Stimulated activated CD4-positive, alpha-beta T cell treated with anti-CD3 and anti-CD28 coated beads, TNF-alpha, amount 100 ng/mL, for 24 hours (primary cell): ENCODE measurements around the gene SOX4.

Experiments
- DNase-seq, 3 experiments: peaks; one replicate each; pipeline ENCODE4 v3.0.0-alpha.2; 2020; ENCODE audit warnings: low read depth in 3 of 3

SOX4 gene

DNA sequence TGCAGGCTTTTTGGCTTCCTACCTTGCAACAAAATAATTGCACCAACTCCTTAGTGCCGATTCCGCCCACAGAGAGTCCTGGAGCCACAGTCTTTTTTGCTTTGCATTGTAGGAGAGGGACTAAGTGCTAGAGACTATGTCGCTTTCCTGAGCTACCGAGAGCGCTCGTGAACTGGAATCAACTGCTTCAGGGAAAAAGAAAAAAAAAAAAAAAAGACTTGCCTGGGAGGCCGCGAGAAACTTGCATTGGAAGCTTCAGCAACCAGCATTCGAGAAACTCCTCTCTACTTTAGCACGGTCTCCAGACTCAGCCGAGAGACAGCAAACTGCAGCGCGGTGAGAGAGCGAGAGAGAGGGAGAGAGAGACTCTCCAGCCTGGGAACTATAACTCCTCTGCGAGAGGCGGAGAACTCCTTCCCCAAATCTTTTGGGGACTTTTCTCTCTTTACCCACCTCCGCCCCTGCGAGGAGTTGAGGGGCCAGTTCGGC, 420 bp downstream of the SOX4 start:
- no peak for DNase-seq

DNA sequence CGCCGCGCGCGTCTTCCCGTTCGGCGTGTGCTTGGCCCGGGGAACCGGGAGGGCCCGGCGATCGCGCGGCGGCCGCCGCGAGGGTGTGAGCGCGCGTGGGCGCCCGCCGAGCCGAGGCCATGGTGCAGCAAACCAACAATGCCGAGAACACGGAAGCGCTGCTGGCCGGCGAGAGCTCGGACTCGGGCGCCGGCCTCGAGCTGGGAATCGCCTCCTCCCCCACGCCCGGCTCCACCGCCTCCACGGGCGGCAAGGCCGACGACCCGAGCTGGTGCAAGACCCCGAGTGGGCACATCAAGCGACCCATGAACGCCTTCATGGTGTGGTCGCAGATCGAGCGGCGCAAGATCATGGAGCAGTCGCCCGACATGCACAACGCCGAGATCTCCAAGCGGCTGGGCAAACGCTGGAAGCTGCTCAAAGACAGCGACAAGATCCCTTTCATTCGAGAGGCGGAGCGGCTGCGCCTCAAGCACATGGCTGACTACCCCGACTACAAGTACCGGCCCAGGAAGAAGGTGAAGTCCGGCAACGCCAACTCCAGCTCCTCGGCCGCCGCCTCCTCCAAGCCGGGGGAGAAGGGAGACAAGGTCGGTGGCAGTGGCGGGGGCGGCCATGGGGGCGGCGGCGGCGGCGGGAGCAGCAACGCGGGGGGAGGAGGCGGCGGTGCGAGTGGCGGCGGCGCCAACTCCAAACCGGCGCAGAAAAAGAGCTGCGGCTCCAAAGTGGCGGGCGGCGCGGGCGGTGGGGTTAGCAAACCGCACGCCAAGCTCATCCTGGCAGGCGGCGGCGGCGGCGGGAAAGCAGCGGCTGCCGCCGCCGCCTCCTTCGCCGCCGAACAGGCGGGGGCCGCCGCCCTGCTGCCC, 1.1 kb downstream of the SOX4 start:
- peak in 1 of 3 experiments; percentile 26 for DNase-seq

DNA sequence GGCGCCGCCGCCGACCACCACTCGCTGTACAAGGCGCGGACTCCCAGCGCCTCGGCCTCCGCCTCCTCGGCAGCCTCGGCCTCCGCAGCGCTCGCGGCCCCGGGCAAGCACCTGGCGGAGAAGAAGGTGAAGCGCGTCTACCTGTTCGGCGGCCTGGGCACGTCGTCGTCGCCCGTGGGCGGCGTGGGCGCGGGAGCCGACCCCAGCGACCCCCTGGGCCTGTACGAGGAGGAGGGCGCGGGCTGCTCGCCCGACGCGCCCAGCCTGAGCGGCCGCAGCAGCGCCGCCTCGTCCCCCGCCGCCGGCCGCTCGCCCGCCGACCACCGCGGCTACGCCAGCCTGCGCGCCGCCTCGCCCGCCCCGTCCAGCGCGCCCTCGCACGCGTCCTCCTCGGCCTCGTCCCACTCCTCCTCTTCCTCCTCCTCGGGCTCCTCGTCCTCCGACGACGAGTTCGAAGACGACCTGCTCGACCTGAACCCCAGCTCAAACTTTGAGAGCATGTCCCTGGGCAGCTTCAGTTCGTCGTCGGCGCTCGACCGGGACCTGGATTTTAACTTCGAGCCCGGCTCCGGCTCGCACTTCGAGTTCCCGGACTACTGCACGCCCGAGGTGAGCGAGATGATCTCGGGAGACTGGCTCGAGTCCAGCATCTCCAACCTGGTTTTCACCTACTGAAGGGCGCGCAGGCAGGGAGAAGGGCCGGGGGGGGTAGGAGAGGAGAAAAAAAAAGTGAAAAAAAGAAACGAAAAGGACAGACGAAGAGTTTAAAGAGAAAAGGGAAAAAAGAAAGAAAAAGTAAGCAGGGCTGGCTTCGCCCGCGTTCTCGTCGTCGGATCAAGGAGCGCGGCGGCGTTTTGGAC, 2.0 kb downstream of the SOX4 start:
- peak in 1 of 3 experiments; percentile 6 for DNase-seq

DNA sequence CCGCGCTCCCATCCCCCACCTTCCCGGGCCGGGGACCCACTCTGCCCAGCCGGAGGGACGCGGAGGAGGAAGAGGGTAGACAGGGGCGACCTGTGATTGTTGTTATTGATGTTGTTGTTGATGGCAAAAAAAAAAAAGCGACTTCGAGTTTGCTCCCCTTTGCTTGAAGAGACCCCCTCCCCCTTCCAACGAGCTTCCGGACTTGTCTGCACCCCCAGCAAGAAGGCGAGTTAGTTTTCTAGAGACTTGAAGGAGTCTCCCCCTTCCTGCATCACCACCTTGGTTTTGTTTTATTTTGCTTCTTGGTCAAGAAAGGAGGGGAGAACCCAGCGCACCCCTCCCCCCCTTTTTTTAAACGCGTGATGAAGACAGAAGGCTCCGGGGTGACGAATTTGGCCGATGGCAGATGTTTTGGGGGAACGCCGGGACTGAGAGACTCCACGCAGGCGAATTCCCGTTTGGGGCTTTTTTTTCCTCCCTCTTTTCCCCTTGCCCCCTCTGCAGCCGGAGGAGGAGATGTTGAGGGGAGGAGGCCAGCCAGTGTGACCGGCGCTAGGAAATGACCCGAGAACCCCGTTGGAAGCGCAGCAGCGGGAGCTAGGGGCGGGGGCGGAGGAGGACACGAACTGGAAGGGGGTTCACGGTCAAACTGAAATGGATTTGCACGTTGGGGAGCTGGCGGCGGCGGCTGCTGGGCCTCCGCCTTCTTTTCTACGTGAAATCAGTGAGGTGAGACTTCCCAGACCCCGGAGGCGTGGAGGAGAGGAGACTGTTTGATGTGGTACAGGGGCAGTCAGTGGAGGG, 2.8 kb downstream of the SOX4 start:
- DNase-seq: peak in 1 of 3 experiments; percentile 21

DNA sequence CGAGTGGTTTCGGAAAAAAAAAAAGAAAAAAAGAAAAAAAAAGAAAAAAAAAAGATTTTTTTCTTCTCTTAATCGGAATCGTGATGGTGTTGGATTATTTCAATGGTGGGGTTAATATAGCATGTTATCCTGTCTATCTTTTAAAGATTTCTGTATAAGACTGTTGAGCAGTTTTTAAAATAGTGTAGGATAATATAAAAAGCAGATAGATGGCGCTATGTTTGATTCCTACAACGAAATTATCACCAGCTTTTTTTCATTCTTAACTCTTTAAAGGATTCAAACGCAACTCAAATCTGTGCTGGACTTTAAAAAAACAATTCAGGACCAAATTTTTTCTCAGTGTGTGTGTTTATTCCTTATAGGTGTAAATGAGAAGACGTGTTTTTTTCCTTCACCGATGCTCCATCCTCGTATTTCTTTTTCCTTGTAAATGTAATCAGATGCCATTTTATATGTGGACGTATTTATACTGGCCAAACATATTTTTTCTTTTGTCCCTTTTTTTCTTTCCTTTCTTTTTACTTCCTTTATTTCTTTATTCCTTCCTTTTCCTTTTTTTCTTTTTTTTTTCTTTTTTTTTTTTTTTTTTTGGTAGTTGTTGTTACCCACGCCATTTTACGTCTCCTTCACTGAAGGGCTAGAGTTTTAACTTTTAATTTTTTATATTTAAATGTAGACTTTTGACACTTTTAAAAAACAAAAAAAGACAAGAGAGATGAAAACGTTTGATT, 3.6 kb downstream of the SOX4 start:
- DNase-seq: no peak

DNA sequence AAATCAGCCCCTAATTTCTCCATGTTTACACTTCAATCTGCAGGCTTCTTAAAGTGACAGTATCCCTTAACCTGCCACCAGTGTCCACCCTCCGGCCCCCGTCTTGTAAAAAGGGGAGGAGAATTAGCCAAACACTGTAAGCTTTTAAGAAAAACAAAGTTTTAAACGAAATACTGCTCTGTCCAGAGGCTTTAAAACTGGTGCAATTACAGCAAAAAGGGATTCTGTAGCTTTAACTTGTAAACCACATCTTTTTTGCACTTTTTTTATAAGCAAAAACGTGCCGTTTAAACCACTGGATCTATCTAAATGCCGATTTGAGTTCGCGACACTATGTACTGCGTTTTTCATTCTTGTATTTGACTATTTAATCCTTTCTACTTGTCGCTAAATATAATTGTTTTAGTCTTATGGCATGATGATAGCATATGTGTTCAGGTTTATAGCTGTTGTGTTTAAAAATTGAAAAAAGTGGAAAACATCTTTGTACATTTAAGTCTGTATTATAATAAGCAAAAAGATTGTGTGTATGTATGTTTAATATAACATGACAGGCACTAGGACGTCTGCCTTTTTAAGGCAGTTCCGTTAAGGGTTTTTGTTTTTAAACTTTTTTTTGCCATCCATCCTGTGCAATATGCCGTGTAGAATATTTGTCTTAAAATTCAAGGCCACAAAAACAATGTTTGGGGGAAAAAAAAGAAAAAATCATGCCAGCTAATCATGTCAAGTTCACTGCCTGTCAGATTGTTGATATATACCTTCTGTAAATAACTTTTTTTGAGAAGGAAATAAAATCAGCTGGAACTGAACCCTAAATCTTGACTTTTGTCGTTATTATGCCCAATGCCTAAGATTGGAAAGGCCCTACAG, 4.5 kb downstream of the SOX4 start:
- DNase-seq: no peak

- no peak for DNase-seq
Observed at GRCh38 chr6:21598674-21599023, 5.1 kb downstream of the SOX4 start.

DNA sequence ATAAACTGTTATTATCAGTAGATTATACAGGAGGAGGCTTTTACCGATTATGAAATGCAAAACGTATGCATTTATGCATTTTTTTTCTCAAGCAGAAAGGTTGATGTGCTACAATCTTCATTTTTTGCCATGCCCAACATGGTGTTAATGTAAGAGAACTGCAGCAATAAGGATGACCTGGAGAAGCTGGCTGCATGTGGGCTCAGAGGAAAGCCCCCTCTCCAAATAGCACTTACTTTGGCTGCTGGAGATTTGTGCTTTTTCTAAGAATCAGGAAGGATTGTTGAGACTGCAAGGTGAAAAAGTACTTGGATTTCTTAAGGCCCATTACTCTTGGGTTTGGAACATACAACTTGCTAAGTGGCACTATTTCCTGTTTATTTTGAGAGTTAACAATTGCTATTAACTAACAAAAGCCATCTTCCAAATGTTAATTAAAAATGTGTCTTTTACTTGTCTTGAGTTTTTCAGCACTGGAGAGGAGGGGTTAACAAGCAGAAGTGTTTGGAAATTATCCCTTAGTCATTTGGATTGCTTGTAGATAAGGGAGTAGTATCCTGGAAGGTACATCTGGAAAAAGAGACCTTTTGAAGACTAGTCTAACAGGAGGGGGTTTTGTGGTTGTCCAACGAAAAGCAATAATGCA, 5.6 kb downstream of the SOX4 start:
- no peak for DNase-seq

DNA sequence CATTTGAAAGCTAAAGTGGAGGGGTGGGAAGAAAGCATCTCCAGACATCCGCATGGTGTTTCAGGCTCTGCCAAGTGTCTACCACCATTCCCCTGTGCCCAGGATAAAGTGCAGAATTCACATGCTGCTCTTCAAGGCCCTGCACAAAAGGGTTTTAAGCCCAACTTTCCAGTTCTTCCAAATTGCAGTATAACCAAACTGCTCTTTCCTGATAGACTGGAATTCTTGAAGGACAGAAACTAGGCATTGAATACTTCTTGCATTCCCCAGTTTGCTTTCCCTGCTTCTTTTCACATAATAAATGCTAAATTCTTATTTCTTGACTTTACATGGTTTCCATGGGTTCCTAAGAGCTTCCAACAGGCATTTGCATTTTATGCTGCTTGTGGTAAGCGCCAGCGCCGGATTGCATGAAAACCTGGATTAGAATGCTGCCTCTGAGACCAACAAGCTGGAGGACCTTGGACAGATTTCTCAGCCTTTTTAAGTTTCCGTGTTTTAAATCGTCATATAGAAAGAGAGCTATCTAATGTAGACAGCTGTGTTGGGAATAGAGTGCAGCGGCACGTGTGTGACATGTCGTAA, 7.9 kb downstream of the SOX4 start:
- no peak for DNase-seq

GRCh38 chr6:21601932-21602390, 8.4 kb downstream of the SOX4 start:
- no peak for DNase-seq

- no peak for DNase-seq
Observed at GRCh38 chr6:21603082-21603952, 9.8 kb downstream of the SOX4 start.

DNA sequence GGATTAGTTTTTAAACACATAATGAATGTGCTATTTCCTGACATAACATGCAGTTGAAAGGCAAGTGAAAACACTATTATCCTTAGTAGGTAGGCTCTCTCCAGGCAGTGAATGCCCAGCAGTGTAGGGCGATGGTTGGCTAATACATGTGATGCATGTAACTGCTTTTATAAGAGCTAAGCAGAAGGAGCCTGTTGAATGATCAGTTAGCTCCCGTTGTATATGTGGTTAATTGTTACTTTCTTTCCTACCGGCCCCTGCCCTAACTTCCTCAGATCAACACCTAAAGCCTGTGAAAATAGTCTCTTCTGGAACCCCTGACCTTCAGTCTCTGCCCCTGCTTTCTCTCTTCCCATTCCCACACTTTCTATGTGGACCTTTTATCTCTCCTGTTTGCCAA, 10.5 kb downstream of the SOX4 start:
- DNase-seq: no peak

- DNase-seq: no peak
Observed at GRCh38 chr6:21605166-21605565, 11.6 kb downstream of the SOX4 start.

GRCh38 chr6:21608601-21609000, 15.1 kb downstream of the SOX4 start:
- DNase-seq: no peak

- no peak for DNase-seq
Observed at GRCh38 chr6:21609881-21610329, 16.4 kb downstream of the SOX4 start.

DNA sequence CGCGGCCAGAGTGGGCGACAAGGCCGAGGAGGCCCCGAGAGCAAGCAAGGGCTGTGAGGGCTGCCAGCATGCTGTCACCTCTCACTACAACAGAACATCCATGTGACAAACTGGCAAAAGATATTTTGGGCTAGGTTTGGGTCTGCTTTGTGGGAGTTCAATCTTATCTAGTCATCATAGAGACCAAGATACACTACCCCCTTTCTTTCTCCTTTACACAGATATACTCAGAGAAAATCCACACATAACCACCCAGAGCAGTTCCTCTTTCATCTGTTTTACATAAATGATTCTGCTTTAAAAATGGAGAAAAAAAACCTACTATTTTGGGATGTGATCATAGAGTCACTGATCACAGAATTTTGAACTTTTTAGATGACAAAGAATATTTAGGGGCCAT, 16.8 kb downstream of the SOX4 start:
- DNase-seq: no peak

DNA sequence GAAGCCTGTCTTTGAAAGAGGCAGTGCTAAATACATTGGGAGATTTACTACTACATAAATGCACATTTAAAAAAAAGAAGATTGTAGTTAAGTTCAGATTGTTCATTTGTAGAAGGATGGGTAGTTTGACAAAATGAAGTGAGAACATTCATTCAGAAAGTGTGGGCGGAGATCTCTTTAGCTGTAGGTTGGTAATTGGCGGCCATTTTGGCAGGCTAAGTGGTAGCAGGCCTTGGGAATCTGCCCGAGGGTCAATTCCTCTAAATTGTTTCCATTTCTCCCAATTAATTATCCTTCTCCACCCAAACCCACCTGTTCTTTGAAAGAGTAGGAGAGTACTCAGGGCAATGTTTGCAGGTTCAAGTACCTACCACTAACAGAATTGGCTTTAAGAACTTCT, 17.9 kb downstream of the SOX4 start:
- DNase-seq: no peak

GRCh38 chr6:21612067-21612745, 18.7 kb downstream of the SOX4 start:
- no peak for DNase-seq
